H1 (cell line): ENCODE data around the gene ATP11A. TPM values are rescaled to one million over a fixed set of nuclear protein-coding genes. Genes with fewer than 3 reads are reported as not detected.

Experiments used
- CBX5 ChIP-seq: fragments of 300-800, 300-1000 bp; sonication (generic); IDR thresholded peaks from 2 replicates; pipeline ENCODE4 v1.7.1; 2016; ENCODE audit warnings: antibody characterized with exemption, low read length, low read depth
- EGR1 ChIP-seq: IDR thresholded peaks from 2 replicates; pipeline ENCODE4 v1.6.1; 2011; ENCODE audit warnings: low read depth, low read length, borderline replicate concordance
- EZH2 ChIP-seq: fragments of 200-600 bp; sonication (generic); IDR thresholded peaks from 2 replicates; pipeline ENCODE4 v1.7.1; 2012; ENCODE audit warnings: low read depth, mild to moderate bottlenecking, moderate library complexity, low read length, inconsistent platforms; ENCODE audit not compliant: severe bottlenecking
- JUN ChIP-seq: IDR thresholded peaks from 2 replicates; pipeline ENCODE4 v1.6.1; 2011; ENCODE audit warnings: low read depth, mild to moderate bottlenecking, improper control_type of control experiment, low read length
- NANOG ChIP-seq: IDR thresholded peaks from 2 replicates; pipeline ENCODE4 v1.6.1; 2011; ENCODE audit warnings: low read length, low read depth, mild to moderate bottlenecking, inconsistent platforms; ENCODE audit not compliant: insufficient read depth, poor library complexity, severe bottlenecking
- PHF8 ChIP-seq: fragments of 200-600 bp; sonication (generic); conservative IDR thresholded peaks from 2 replicates; pipeline ENCODE4 v1.7.1; 2012; ENCODE audit warnings: low read depth, mild to moderate bottlenecking, inconsistent platforms, low read length, moderate library complexity
- RBBP5 ChIP-seq: IDR thresholded peaks from 2 replicates; pipeline ENCODE4 v1.7.1; 2012; ENCODE audit warnings: low read depth, mild to moderate bottlenecking, inconsistent platforms, low read length, moderate library complexity, borderline replicate concordance
- SAP30 ChIP-seq: fragments of 300-600 bp; sonication (generic); IDR thresholded peaks from 2 replicates; pipeline ENCODE4 v1.7.1; 2012; ENCODE audit warnings: low read length, moderate library complexity, mild to moderate bottlenecking, inconsistent platforms; ENCODE audit not compliant: insufficient read depth, insufficient replicate concordance
- SRF ChIP-seq: IDR thresholded peaks from 2 replicates; pipeline ENCODE4 v1.6.1; 2011; ENCODE audit warnings: mild to moderate bottlenecking, low read depth, low read length, moderate library complexity
- TCF12 ChIP-seq: IDR thresholded peaks from 2 replicates; pipeline ENCODE4 v1.6.1; 2011; ENCODE audit warnings: low read depth, mild to moderate bottlenecking, low read length
- YY1 ChIP-seq: IDR thresholded peaks from 2 replicates; pipeline ENCODE4 v1.6.1; 2011; ENCODE audit warnings: low read depth, mild to moderate bottlenecking, low read length
- polyA plus RNA-seq, 7 experiments: library from polyadenylated mRNA; depleted of rRNA in 3 of 7; stranded (reverse) in 5 of 7; unstranded in 2 of 7; fragments of >200 nt in 5 of 7; fragments of 200-250 nt in 2 of 7; gene quantifications; 1 replicate in 5 of 7; 2 replicates in 1 of 7; 4 replicates in 1 of 7; pipeline versions ENCODE4 v1.2.1 to v1.2.3, GENCODE V29; 2011 to 2013; ENCODE audit warnings: missing spikeins in 2 of 7, mixed read lengths in 2 of 7
- total RNA-seq: library from RNA; stranded (reverse); fragmentation: NEBNext Ultra II Directional; extraction: Animal tissue kit (Norgen Biotek cat#: 25700); gene quantifications from 2 replicates; pipeline ENCODE4 v1.2.1, GENCODE V29; 2021
- TF ChIP-seq, protein P1 (sequence below): fragments of 300-600 bp; sonication (generic); IDR thresholded peaks from 2 replicates; pipeline ENCODE4 v1.7.1; 2012; ENCODE audit warnings: low read length, moderate library complexity, mild to moderate bottlenecking, inconsistent platforms; ENCODE audit not compliant: insufficient replicate concordance

Gene ATP11A
- total and polyA plus RNA-seq, 2 of the 8 experiments (the other 6 are each of a cell fraction or from before 2014, with no cell fraction given), result 28.8 to 72.9 TPM

DNA sequence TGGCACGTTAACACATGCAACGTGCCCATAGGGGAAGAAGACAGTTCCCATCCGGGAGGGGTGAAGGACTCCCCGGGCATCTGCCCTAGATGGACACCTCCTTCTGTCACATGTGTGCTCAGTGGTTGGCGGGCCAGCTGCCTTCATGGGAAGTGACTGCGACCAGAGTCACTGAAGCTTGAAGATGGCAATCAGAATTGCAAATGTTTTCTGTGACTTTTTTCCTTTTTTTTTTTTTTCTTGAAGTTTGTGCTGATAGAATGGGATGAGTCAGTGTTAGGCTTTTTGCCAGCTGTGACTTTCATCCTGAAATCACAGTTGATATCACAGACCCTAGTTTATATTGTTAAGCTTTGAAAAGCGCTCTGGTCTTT, 170.0 kb downstream of the ATP11A start (continued):
- TF ChIP-seq, protein P1, sequence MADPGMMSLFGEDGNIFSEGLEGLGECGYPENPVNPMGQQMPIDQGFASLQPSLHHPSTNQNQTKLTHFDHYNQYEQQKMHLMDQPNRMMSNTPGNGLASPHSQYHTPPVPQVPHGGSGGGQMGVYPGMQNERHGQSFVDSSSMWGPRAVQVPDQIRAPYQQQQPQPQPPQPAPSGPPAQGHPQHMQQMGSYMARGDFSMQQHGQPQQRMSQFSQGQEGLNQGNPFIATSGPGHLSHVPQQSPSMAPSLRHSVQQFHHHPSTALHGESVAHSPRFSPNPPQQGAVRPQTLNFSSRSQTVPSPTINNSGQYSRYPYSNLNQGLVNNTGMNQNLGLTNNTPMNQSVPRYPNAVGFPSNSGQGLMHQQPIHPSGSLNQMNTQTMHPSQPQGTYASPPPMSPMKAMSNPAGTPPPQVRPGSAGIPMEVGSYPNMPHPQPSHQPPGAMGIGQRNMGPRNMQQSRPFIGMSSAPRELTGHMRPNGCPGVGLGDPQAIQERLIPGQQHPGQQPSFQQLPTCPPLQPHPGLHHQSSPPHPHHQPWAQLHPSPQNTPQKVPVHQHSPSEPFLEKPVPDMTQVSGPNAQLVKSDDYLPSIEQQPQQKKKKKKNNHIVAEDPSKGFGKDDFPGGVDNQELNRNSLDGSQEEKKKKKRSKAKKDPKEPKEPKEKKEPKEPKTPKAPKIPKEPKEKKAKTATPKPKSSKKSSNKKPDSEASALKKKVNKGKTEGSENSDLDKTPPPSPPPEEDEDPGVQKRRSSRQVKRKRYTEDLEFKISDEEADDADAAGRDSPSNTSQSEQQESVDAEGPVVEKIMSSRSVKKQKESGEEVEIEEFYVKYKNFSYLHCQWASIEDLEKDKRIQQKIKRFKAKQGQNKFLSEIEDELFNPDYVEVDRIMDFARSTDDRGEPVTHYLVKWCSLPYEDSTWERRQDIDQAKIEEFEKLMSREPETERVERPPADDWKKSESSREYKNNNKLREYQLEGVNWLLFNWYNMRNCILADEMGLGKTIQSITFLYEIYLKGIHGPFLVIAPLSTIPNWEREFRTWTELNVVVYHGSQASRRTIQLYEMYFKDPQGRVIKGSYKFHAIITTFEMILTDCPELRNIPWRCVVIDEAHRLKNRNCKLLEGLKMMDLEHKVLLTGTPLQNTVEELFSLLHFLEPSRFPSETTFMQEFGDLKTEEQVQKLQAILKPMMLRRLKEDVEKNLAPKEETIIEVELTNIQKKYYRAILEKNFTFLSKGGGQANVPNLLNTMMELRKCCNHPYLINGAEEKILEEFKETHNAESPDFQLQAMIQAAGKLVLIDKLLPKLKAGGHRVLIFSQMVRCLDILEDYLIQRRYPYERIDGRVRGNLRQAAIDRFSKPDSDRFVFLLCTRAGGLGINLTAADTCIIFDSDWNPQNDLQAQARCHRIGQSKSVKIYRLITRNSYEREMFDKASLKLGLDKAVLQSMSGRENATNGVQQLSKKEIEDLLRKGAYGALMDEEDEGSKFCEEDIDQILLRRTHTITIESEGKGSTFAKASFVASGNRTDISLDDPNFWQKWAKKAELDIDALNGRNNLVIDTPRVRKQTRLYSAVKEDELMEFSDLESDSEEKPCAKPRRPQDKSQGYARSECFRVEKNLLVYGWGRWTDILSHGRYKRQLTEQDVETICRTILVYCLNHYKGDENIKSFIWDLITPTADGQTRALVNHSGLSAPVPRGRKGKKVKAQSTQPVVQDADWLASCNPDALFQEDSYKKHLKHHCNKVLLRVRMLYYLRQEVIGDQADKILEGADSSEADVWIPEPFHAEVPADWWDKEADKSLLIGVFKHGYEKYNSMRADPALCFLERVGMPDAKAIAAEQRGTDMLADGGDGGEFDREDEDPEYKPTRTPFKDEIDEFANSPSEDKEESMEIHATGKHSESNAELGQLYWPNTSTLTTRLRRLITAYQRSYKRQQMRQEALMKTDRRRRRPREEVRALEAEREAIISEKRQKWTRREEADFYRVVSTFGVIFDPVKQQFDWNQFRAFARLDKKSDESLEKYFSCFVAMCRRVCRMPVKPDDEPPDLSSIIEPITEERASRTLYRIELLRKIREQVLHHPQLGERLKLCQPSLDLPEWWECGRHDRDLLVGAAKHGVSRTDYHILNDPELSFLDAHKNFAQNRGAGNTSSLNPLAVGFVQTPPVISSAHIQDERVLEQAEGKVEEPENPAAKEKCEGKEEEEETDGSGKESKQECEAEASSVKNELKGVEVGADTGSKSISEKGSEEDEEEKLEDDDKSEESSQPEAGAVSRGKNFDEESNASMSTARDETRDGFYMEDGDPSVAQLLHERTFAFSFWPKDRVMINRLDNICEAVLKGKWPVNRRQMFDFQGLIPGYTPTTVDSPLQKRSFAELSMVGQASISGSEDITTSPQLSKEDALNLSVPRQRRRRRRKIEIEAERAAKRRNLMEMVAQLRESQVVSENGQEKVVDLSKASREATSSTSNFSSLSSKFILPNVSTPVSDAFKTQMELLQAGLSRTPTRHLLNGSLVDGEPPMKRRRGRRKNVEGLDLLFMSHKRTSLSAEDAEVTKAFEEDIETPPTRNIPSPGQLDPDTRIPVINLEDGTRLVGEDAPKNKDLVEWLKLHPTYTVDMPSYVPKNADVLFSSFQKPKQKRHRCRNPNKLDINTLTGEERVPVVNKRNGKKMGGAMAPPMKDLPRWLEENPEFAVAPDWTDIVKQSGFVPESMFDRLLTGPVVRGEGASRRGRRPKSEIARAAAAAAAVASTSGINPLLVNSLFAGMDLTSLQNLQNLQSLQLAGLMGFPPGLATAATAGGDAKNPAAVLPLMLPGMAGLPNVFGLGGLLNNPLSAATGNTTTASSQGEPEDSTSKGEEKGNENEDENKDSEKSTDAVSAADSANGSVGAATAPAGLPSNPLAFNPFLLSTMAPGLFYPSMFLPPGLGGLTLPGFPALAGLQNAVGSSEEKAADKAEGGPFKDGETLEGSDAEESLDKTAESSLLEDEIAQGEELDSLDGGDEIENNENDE, result no peak
- TF ChIP-seq EZH2 (no peak), SRF (no peak), SAP30 (no peak), TCF12 (no peak), JUN (no peak), YY1 (no peak), RBBP5 (no peak), NANOG (no peak), EGR1 (no peak), CBX5 (no peak), PHF8 (no peak)
